Skeletal muscle satellite cell (primary cell): Measurements from ENCODE around the gene PPFIA3.
A peak's percentile ranks its signal among the peaks of the same experiment; 100 is the strongest.
"Not testable (repeated sequence)": the region's sequence is repeated elsewhere in the genome, so short reads cannot be mapped to it uniquely, and the experiment has no call there.

Experiments used
- H3K27me3 ChIP-seq: 2 replicates; pipeline ENCODE4 v1.7.0; 2013; ENCODE audit warnings: low read length; ENCODE audit not compliant: control insufficient read depth, insufficient read depth
- H3K36me3 ChIP-seq: 2 replicates; pipeline ENCODE4 v1.7.0; 2013; ENCODE audit warnings: mild to moderate bottlenecking, control low read depth, low read length; ENCODE audit not compliant: insufficient read depth
- H3K4me1 ChIP-seq: 2 replicates; pipeline ENCODE4 v1.7.0; 2013; ENCODE audit warnings: low read length; ENCODE audit not compliant: control insufficient read depth, insufficient read depth
- H3K4me2 ChIP-seq: 2 replicates; pipeline ENCODE4 v1.7.0; 2013; ENCODE audit warnings: mild to moderate bottlenecking, low read length
- H3K4me3 ChIP-seq: 2 replicates; pipeline ENCODE4 v1.7.0; 2013; ENCODE audit warnings: low read length
- H3K9ac ChIP-seq: 2 replicates; pipeline ENCODE4 v1.7.0; 2013; ENCODE audit warnings: mild to moderate bottlenecking, low read depth, low read length, moderate library complexity
- H3K9me3 ChIP-seq: replicated peaks from 2 replicates; pipeline ENCODE4 v1.7.0; 2013; ENCODE audit warnings: mild to moderate bottlenecking, control low read depth, low read length

PPFIA3 gene

DNA sequence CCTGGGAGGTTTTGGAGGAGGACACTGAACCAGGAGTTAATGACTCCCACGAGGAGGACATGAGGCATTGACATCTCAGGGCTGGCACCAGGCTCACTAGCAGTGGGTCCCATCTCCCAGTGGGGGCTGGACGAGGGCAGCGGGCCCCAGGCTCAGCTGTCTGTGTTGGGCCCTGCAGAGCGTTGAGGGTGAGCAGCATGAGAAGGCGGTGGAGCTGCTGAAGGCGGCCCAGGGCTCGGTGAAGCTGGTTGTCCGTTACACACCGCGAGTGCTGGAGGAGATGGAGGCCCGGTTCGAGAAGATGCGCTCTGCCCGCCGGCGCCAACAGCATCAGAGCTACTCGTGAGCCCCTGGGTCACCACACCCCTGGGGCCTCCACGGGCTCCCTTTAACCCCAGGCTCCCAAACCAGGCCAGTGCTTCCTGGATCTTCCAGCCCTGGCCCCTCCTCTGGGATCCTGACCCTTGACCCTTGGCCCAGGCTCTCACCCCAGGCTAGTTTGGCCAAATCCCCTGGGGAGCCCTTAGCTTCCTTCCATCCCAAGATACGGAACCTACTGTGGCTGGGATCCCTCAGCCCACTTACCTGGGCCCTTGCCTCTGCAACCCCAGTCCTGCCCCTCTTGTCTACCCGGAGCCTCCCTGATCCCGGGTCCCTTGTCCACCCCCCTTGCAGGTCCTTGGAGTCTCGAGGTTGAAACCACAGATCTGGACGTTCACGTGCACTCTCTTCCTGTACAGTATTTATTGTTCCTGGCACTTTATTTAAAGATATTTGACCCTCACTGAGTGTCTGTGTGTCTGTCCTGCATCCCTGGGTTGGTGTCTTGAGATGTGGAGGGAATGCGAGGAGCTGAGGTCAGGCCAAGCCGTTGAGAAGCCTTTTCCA is 1.4 kb upstream of the PPFIA3 start:
- Histone ChIP-seq H3K4me3 (peak overlapping the region; percentile 93), H3K9me3 (no peaks in the 10 kb centered on the region), H3K4me2 (peak overlapping the region; percentile 100), H3K4me1 (peaks cover 28% of the 10 kb centered on the region), H3K9ac (peak overlapping the region; percentile 85), H3K27me3 (peaks cover 10% of the 10 kb centered on the region), H3K36me3 (peaks cover 4% of the 10 kb centered on the region)

DNA sequence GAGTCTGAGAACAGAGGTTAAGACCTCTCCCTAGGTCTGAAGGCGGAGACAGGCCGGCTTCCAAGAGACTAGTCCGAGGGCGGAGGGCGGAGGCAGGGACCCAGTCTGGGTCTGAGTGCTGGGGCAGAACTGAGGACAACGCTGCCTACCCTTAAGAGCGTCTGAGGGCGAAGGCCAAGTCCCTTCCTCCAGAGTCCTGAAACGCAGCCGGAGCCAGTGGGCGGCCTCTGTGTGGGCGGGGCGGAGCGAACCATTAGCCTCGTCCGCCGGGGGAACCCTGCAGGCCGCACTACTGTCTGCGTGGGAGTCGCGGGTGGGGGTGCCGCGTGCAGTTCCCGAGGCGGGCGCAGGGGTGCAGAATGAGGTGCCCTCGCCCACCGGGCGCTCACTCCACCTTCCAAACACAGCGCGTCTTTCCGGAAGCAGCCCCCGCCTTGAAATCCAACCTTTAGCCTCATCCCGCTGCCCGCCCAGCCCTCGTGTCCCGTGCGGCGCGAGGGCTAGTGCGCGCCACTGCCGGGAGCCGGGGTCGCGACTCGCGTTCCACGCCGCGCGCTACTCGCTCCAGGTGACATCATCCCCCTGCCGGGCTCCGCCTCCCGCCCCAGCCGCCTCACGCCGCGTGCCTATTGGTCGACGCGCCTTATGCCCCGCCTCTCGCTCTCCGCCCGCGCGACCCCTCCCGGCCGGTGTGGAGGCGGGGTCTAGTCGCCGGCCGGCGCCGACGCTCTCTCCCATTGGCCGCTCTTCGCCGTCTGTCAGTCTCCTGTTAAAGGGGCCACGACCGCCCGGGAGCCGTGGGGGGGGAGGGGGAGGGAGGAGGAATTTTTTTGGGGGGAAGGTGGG is 556 bp upstream of the PPFIA3 start, which contains the start of gene C19orf73:
TSS of gene C19orf73 (minus strand) at position 579 of the 846 bp plus-strand sequence. CDS start at position 458, 121 bp downstream.
- Histone ChIP-seq H3K36me3 (peaks cover 4% of the 10 kb centered on the region), H3K4me3 (peak within 1 kb of the TSS; percentile 93), H3K4me2 (peak within 1 kb of the TSS; percentile 100), H3K27me3 (peaks cover 10% of the 10 kb centered on the region), H3K4me1 (peaks cover 25% of the 10 kb centered on the region), H3K9me3 (no peaks in the 10 kb centered on the region), H3K9ac (peak within 1 kb of the TSS; percentile 85)

DNA sequence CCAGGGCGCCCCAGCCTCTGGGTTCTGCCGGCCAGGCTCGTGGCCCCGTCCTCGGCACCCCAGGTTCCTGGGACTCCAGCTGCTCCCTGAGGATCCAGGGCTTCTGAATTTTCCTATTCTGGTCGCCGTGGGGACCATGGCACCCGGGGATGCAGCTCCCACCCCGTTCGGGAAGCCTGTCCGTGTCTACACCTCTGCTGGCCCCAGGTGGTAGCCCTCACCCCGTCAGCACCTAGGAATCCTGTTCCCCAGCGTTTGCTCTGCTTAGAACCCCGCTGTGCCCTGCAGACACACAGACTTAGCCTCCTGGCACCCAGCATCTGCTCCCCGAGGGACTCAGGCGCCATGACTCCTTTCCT is 960 bp downstream of the PPFIA3 start:
- peak overlapping the region; percentile 92 for H3K4me2 ChIP-seq
- H3K9me3 ChIP-seq: no peaks in the 10 kb centered on the region
- H3K36me3 ChIP-seq: peaks cover 4% of the 10 kb centered on the region
- no peak overlapping the region for H3K9ac ChIP-seq
- H3K4me1 ChIP-seq: peaks cover 19% of the 10 kb centered on the region
- H3K4me3 ChIP-seq: no peak overlapping the region
- peaks cover 14% of the 10 kb centered on the region for H3K27me3 ChIP-seq

DNA sequence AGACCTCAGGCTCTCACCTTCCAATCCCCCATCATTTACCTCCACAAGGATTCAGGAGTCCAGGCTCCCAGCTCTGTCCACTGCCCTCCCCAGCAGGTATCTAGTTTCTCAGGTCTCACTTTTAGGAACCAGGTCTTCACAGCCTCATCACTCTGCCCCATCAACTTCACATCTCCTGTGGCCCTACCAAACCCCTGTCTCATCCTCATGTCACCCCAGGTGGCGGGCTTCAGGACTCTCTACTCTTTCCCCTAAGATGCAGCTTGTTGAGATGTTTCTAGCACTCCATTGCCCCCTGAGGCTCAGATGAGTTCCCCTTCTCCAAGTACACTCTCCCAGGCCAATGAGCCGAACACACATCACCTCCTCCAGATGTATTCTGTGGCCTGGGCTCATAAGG is 1.5 kb downstream of the PPFIA3 start:
- Histone ChIP-seq H3K36me3 (peaks cover 4% of the 10 kb centered on the region), H3K9me3 (no peaks in the 10 kb centered on the region), H3K27me3 (peaks cover 14% of the 10 kb centered on the region), H3K9ac (no peak overlapping the region), H3K4me2 (no peak overlapping the region), H3K4me1 (peaks cover 17% of the 10 kb centered on the region), H3K4me3 (no peak overlapping the region)

DNA sequence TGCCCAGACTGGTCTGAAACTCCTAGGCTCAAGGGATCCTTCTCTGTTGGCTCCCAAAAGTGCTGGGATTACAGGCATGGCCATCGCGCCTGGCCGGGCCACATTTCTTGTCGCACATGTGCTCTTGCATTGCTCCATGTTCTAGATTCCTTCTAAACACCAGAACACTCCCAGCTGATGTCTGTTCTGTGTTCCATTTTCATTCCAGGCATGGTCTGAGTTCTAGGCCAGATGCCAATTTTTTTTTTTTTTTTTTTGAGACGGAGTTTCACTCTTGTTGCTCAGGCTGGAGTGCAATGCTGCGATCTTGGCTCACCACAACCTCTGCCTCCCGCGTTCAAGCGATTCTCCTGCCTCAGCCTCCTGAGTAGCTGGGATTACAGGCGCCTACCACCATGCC is 2.5 kb downstream of the PPFIA3 start:
- not testable (repeated sequence) for H3K4me3 ChIP-seq, H3K4me2 ChIP-seq, H3K36me3 ChIP-seq, H3K9me3 ChIP-seq, H3K9ac ChIP-seq
- H3K27me3 ChIP-seq: peaks cover 14% of the 10 kb centered on the region
- peaks cover 17% of the 10 kb centered on the region for H3K4me1 ChIP-seq

DNA sequence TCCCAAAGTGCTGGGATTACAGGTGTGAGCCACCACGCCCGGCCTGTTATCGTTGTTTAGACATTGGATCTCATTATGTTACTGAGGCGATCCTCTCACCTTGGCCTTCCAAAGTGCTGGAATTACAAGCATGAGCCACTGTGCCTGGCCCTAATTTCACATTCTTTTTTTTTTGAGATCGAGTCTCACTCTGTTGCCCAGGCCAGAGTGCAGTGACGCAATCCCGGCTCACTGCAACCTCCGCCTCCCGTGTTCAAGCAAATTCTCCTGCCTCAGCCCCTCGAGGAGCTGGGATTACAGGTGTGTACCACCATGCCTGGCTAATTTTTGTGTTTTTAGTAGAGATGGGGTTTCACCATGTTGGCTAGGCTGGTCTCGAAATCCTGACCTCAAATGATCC is 3.9 kb downstream of the PPFIA3 start:
- not testable (repeated sequence) for H3K4me3 ChIP-seq, H3K36me3 ChIP-seq, H3K9ac ChIP-seq, H3K9me3 ChIP-seq, H3K4me2 ChIP-seq
- H3K4me1 ChIP-seq: peaks cover 14% of the 10 kb centered on the region
- peaks cover 14% of the 10 kb centered on the region for H3K27me3 ChIP-seq

DNA sequence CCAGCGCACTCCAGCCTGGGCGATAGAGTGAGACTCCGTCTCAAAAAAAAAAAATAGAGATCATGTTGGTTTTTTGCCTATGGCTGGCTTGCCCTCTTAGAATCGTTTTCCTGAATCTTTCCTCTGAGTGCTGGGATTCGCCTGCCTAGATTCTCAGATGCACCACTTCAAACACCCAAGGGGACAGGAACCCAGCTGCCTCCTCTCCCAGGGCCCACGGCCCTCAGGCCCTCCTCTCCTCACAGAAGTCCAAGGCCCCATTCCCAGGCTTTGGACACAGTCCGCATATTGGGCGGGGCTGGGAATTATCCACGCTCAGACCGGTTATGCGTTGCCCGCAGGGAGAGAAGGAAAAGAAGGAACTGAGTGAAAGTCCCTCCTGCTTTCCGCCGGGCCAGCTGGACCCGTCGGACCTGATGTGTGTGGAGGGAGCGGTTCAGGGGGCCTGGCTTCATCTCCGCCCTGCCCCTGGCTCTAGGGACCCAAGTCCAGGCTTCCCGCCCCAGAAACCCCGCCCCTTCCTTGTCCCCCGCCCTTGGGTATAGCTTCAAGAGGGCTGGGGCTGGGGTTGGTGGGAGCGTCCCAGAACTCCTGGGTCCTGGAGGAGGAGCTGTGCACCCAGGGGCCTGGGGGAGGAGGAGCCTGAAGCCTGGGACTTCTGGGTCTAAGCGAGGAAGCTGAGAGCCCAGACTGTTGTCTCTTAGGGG is 5.8 kb downstream of the PPFIA3 start:
- Histone ChIP-seq H3K27me3 (peaks cover 20% of the 10 kb centered on the region), H3K36me3 (no peaks in the 10 kb centered on the region), H3K4me2 (no peak overlapping the region), H3K4me1 (peaks cover 9% of the 10 kb centered on the region), H3K4me3 (no peak overlapping the region), H3K9me3 (no peaks in the 10 kb centered on the region), H3K9ac (no peak overlapping the region)

DNA sequence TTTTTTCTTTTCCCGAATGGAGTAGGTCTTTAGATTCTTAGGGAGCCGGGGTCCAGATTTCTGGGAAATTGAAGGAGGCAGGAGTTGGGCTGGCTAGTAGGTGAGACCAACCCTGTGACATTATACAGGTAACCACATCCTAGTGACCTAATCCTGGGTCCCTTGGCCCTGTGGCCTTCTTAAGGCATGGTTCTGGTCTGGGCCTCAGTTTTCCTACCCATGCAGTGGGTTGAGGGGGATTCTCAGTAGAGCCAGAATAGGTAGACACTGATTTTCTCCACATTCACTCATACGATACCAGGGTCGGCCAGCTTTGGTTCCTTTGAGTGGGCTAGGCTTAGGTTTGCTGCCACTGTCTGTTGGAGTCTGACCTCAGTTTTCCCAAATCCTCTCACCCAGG is 7.2 kb downstream of the PPFIA3 start:
- no peak overlapping the region for H3K4me3 ChIP-seq
- peaks cover 9% of the 10 kb centered on the region for H3K4me1 ChIP-seq
- no peak overlapping the region for H3K4me2 ChIP-seq
- H3K9me3 ChIP-seq: no peaks in the 10 kb centered on the region
- H3K36me3 ChIP-seq: no peaks in the 10 kb centered on the region
- H3K9ac ChIP-seq: no peak overlapping the region
- H3K27me3 ChIP-seq: peaks cover 15% of the 10 kb centered on the region

DNA sequence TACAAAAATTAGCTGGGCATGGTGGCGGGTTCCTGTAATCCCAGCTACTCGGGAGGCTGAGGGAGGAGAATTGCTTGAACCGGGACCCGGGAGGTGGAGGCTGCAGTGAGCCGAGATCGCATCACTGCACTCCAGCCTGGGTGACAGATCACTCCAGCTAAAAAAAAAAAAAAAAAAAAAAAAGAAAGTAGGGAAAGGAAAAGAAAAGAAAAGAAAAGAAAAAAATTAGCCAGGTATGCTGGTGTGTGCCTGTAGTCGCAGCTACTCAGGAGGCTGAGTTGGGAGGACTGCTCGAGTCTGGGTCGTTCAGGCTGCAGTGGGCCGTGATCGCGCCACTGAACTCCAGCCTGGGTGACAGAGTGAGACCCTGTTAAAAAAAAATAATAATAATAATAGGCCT is 7.9 kb downstream of the PPFIA3 start:
- not testable (repeated sequence) for H3K4me3 ChIP-seq, H3K4me1 ChIP-seq, H3K9ac ChIP-seq, H3K36me3 ChIP-seq, H3K9me3 ChIP-seq
- H3K27me3 ChIP-seq: peaks cover 15% of the 10 kb centered on the region
- H3K4me2 ChIP-seq: peak overlapping the region; percentile 64

DNA sequence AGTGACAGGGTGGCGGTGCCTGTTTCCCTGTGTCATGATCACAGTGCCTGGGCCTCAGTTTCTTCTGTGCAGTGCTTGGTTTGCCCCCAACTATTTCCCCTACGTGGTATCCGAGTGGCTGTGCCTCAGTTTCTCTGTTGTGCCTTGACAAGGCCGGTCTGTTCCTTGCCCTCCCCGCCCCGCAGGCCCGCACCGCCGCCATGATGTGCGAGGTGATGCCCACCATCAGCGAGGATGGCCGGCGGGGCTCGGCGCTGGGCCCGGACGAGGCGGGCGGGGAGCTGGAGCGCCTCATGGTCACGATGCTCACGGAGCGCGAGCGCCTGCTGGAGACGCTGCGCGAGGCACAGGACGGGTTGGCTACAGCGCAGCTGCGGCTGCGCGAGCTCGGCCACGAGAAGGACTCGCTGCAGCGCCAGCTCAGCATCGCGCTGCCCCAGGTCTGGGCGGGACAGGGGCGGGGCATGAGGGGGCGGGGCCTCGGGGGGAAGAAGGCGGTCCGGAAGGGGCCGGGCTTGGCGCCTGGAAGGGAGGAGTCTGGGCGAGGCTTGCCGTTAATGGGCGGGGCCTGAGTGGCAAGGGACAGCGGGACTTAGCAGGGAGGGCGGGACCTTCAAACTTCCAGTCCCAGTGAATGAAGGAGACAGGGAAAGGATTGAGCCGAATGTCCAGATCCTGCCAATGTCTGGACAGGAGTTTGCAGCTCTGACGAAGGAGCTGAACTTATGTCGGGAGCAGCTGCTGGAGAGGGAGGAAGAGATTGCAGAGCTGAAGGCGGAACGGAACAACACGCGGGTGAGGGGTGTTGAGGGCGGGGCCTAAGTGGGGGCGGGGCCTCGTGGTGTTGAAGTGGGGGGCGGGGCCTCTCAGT is 8.6 kb downstream of the PPFIA3 start:
- peaks cover 15% of the 10 kb centered on the region for H3K27me3 ChIP-seq
- no peaks in the 10 kb centered on the region for H3K9me3 ChIP-seq
- H3K4me3 ChIP-seq: peak overlapping the region; percentile 66
- H3K9ac ChIP-seq: peak overlapping the region; percentile 17
- peaks cover 9% of the 10 kb centered on the region for H3K4me1 ChIP-seq
- peak overlapping the region; percentile 82 for H3K4me2 ChIP-seq
- H3K36me3 ChIP-seq: no peaks in the 10 kb centered on the region
